ENCODE results near the gene LCA5.
"Not testable (repeated sequence)": the region's sequence is repeated elsewhere in the genome, so short reads cannot be mapped to it uniquely, and the experiment has no call there.

Gene LCA5

GRCh38 chr6:79467716-79468115 is 69.5 kb downstream of the LCA5 start:
- no peak for DNase-seq (ENCODE audit: low read depth)

- no peak for DNase-seq (ENCODE audit: low read depth)
These were observed 70.9 kb downstream of the LCA5 start for GRCh38 chr6:79466207-79466834.

DNA sequence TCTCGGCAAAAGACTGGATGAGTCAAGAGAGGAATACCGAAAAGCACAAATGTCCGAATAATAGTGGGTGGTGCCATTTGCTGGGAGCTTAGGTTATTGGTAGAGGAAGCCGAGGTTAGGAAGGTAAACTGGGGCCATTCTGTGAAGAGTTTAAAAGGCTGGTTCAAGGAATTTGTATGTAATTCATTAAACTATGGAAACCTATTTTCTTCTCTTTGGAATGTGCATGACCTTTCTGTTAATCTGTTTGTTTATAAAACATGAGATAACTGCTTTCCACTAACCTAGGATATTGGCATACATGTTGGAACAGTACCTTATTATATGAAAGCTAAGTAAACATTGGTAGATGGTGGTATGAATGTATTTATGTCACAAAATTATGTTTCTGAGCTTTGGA is 71.8 kb downstream of the LCA5 start:
- DNase-seq (ENCODE audit: low read depth), result no peak

DNA sequence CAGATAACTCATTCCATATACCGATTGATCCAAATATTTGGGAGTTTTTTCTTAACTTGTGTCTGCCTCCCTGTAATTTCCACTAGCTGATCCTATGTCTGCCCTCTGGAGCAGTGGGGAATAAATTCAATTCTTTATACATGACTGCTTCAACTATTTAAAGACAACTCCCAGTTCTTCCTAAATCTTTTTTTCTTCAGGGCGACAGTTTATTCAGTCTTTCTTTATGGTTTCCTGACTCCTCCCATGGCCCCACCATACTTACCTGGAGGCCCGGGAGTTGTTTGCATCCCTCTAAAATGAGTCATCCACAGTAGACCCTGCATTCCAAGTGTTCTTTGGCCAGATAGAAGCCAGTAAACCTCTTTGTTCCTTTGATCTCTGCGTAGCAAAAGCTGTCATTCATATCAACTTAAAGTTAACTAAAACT is 73.6 kb downstream of the LCA5 start:
- DNase-seq (ENCODE audit: low read depth), result no peak

- DNase-seq (ENCODE audit: low read depth), result no peak
These were observed 76.0 kb downstream of the LCA5 start for GRCh38 chr6:79461205-79461604.

DNA sequence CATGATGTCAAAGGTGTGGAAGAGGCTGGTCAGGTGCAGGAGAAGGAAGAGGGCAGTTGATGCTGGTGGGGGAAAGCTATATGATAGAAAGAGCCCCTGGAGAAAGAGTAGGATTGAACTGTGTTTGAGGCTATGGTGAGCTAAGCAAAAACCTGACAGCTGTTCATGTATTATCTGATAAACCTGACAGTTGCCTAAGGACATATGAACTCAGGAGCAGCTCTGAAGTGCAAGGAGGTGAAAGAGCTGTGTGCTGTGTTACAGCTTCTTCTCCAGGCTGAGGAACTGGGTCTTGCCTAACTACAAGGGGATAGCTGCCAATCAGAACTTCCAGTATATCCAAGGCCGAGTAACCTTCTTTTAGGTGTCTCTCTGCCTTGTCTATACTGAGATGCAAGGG is 81.8 kb downstream of the LCA5 start:
- DNase-seq (ENCODE audit: low read depth), result no peak

DNA sequence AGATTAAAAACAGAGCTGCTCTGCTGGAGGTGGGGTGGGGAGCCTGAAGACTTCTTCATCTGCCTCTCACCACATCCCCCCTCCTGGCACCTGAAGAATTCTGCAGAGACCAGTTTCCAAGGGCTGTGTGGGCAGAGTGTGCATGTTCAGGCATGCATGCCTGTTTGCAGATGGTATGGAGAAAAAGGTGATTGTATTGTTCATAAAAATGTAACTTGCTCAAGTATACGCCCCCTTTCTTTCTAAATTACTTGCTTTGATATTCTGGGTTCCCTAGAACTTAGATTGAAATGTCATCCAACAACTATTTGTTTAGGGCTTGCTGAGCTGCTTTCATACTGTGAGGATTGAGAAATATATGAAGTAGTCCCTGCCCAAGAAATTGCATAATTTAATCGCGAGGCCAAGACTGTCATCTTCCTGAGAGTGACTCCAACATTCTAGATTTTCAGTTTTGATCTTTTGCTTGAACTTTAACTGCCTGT is 83.6 kb downstream of the LCA5 start:
- no peak for DNase-seq (ENCODE audit: low read depth)

DNA sequence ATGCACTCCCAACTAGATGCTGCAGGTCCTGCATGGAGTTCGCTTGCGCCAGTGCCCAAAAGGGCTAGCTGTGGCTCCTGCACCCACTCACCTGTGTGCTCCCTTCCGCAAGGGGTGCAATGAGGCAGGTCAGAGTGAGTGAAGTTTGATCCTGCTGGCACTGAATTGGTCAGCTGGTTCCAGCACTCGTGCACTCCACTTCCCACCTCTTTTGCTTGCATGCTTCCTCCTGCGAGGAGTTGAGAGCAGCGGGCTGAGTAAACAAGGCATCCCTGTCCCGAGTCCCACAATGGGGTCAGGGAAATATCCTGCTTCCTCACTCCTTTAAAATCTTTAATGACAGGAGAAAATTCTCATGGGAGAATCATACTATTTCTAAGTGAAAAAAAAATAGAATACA is 86.2 kb downstream of the LCA5 start:
- no peak for DNase-seq (ENCODE audit: low read depth)

DNA sequence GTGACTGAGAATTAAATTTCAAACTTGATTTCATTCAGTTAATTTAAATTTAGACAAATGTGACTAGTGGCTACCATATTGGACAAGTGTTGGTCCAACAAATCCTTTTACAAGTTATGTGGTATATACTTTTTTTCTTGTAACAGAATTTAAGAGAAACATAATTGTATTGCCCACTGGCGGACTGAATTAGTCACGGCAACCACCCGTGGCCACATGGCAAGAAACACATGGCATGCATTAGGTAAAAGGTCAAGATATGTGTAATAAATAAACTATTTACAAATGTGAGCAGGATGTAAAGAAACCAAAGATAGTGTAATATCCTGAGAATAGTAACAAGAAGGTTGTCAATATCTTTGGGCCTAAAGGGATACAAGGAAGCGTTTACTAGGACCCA is 91.2 kb downstream of the LCA5 start:
- DNase-seq (ENCODE audit: low read depth), result no peak

DNA sequence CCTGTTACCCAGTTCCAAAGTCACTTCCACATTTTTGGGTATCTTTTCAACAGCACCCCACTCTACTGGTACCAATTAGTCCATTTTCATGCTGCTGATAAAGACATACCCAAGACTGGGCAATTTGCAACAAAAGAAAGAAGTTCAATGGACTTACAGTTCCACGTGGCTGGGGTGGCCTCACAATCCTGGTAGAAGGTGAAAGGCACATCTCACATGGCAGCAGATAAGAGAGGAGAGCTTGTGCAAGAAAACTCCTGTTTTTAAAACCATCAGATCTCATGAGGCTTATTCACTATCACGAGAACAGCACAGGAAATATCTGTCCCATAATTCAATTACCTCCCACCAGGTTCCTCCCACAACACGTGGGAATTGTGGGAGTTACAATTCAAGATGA is 93.4 kb downstream of the LCA5 start:
- DNase-seq (ENCODE audit: low read depth), result not testable (repeated sequence)

- DNase-seq (ENCODE audit: low read depth), result no peak
These were observed 96.0 kb downstream of the LCA5 start for GRCh38 chr6:79441192-79441591.

- DNase-seq (ENCODE audit: low read depth), result no peak
These were observed 96.6 kb downstream of the LCA5 start for GRCh38 chr6:79440598-79440997.

DNA sequence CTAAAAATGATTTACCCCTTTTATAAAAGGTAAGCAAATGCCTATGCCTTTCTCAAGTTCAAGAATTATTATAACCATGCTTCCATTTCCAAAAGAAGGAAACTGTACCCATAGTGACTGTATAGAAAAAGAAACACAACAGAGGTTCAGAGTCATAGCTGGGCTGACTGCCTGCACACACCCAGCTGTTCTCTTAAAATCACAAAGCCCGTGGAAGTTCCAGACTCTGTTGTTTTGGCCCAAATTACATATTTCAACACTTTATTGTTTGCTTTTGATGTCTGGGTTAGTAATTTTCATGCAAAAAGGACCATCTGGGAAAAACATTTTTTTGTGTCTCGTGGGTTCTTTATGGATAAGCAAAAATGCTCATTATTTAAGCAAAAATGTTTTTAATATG is 99.2 kb downstream of the LCA5 start:
- no peak for DNase-seq (ENCODE audit: low read depth)

DNA sequence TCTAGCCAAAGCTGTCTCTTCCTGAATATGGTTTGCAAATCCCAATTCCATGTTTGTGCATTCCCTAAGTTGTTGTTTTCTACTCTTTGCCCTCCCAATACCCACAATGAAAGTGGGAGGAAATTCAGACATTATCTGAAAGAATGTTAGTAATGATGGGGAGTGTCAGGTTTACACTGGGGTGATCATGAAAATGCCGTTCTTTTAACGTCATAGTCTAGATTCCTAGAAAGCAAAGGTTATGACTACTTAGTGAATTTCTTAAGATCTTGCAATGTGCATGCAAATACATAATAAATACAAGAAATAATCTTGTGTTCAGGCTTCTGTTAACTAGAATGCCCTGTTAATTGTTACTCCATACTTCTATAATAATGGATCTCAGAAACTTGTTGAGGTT is 101.0 kb downstream of the LCA5 start:
- DNase-seq (ENCODE audit: low read depth), result no peak

DNA sequence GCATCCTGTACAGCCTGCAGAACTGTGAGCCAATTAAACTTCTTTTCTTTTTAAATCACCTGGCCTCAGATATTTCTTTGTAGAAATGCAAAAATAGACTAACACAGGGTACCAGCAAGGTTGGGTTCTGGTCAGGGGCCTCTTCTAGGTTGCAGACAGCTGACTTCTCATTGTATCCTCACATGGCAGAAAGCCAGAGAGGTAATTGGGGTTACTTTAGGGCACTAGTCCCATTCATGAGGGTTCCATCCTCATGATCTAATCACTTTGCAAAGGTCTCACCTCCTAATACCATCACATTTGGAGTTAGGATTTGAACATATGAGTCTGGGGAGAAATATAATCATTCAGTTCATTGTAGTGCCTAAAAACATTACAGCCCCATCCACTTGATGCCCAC is 101.5 kb downstream of the LCA5 start:
- no peak for DNase-seq (ENCODE audit: low read depth)
